GM12873 (cell line): Measurements from ENCODE around the gene GALNT16.

ENCODE experiments used
- TF ChIP-seq, protein P1 (sequence below): IDR thresholded peaks from 2 replicates; pipeline ENCODE4 v1.5.1; 2012; ENCODE audit warnings: low read depth, mild to moderate bottlenecking, moderate library complexity, low read length, control low read depth; ENCODE audit not compliant: insufficient read depth; ENCODE audit errors: missing control alignments

GALNT16 gene

GRCh38 chr14:69355607-69356281, 95.8 kb downstream of the GALNT16 start:
- TF ChIP-seq, protein P1, sequence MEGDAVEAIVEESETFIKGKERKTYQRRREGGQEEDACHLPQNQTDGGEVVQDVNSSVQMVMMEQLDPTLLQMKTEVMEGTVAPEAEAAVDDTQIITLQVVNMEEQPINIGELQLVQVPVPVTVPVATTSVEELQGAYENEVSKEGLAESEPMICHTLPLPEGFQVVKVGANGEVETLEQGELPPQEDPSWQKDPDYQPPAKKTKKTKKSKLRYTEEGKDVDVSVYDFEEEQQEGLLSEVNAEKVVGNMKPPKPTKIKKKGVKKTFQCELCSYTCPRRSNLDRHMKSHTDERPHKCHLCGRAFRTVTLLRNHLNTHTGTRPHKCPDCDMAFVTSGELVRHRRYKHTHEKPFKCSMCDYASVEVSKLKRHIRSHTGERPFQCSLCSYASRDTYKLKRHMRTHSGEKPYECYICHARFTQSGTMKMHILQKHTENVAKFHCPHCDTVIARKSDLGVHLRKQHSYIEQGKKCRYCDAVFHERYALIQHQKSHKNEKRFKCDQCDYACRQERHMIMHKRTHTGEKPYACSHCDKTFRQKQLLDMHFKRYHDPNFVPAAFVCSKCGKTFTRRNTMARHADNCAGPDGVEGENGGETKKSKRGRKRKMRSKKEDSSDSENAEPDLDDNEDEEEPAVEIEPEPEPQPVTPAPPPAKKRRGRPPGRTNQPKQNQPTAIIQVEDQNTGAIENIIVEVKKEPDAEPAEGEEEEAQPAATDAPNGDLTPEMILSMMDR = no peak

DNA sequence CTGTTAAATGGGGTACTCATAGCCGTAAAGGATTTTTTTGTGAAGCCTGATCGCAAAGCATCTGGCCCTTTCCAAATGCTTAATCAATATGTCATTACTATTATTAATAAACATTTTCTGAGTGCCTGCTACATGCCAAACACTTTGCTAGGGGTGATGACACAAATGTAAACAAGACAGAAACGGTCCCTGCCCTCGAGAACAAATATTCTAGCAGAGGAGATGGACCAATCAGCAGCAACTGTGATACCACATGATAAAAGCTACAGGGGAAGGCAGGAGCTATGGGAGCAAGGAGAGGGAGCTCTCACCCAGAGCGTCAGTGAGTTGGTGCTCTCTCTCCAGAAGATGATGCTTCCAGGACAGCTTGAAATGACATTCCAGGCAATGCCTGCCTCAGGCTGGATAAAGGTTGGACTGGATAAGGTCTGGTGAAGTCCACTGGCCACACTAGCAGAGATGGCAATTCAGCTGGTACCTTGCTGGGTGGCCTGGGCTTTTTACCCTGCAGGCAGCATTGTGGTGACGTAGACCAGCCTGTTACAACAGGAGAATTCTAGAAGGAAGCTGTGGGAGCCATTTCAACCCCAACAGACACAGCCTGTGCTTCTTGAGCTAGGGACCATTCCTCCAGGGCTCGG, 97.1 kb downstream of the GALNT16 start:
- TF ChIP-seq, protein P1 = no peak

GRCh38 chr14:69357544-69358200, 97.7 kb downstream of the GALNT16 start:
- TF ChIP-seq, protein P1 = no peak

- TF ChIP-seq, protein P1 = no peak
Observed at GRCh38 chr14:69358233-69358963, 98.4 kb downstream of the GALNT16 start.

GRCh38 chr14:69358966-69359365, 99.0 kb downstream of the GALNT16 start:
- TF ChIP-seq, protein P1 = no peak

DNA sequence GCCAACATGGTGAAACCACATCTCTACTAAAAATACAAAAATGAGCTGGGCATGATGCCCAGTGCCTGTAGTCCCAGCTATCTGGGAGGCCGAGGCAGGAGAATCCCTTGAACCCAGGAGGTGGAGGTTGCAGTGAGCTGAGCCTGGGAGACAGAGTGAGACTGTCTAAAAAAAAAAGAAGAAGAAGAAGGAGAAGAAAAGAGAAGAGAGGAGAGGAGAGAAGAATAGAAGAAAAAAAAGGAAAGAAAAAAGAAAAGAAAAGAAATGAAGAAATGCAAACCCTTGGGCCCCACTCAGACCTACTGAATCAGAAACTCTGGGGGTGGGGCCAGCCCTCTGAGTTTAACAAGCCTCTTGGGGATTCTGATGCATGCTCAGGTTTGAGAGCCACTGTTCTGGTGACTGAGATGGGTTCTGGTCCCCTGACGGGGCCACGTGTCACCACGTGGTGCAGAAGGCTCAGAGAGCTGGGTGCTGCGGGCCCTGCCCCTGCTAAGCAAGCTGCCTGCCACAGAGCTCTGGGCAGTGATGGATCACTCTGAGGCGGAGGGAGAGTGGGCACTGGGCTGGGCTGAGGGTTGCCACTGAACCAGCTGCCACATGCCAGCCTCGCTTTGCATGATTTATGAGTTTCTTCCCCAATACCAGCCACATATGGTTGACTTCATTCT, 100.6 kb downstream of the GALNT16 start:
- TF ChIP-seq, protein P1 = no peak
